ENCODE measurements around the gene C3orf85. TPM values are rescaled to one million over a fixed set of nuclear protein-coding genes. Genes with fewer than 3 reads are reported as not detected.

C3orf85 gene
- total RNA-seq, 1 donor: not detected

- TF ChIP-seq CTCF (IDR thresholded peaks at IDR 0.05; ENCODE audit: insufficient read depth, low read length): no peak
- no peak for DNase-seq (ENCODE audit: low read depth)
Measured at GRCh38 chr3:109165905-109166304, 29.4 kb downstream of the C3orf85 start.

DNA sequence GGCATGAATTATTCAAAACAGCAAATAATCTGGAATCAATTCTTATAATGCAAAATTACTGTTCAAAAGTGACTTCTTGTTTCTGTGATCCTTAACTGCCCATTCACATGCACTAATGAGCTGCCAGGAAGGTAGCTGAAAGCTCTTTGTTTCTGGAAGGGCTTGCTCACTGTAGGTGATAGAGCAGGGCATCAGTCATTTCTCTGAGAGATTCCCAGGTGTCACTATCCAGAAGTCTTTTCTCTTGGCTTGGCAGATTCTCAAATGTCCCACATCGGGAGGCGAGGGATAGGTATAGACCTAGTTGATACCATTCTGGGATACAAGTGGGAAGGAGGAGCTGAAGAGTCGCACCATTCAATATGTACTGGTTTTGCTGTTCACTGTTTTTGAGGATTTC, 35.0 kb downstream of the C3orf85 start:
- TF ChIP-seq CTCF (IDR thresholded peaks at IDR 0.05; ENCODE audit: insufficient read depth, low read length): no peak
- no peak for DNase-seq (ENCODE audit: low read depth)
- H3K4me3 ChIP-seq (ENCODE audit: low read depth, low read length): no peak overlapping the region

More at GRCh38 chr3:109165905-109166304, 29.4 kb downstream of the C3orf85 start:
- no peak overlapping the region for H3K4me3 ChIP-seq (ENCODE audit: low read depth, low read length)

GRCh38 chr3:109175411-109175810, 38.9 kb downstream of the C3orf85 start:
- no peak for TF ChIP-seq CTCF (IDR thresholded peaks at IDR 0.05; ENCODE audit: insufficient read depth, low read length)
- no peak for DNase-seq (ENCODE audit: low read depth)

GRCh38 chr3:109176726-109177125, 40.2 kb downstream of the C3orf85 start:
- H3K4me3 ChIP-seq (ENCODE audit: low read depth, low read length): no peak overlapping the region
- DNase-seq (ENCODE audit: low read depth): no peak
- TF ChIP-seq CTCF (IDR thresholded peaks at IDR 0.05; ENCODE audit: insufficient read depth, low read length): no peak

More at GRCh38 chr3:109175411-109175810, 38.9 kb downstream of the C3orf85 start:
- no peak overlapping the region for H3K4me3 ChIP-seq (ENCODE audit: low read depth, low read length)

GRCh38 chr3:109177908-109178307, 41.4 kb downstream of the C3orf85 start:
- no peak overlapping the region for H3K4me3 ChIP-seq (ENCODE audit: low read depth, low read length)
- DNase-seq (ENCODE audit: low read depth): no peak
- TF ChIP-seq CTCF (IDR thresholded peaks at IDR 0.05; ENCODE audit: insufficient read depth, low read length): no peak

- DNase-seq (ENCODE audit: low read depth): no peak
- no peak for TF ChIP-seq CTCF (IDR thresholded peaks at IDR 0.05; ENCODE audit: insufficient read depth, low read length)
- H3K4me3 ChIP-seq (ENCODE audit: low read depth, low read length): no peak overlapping the region
Measured at GRCh38 chr3:109178708-109179107, 42.2 kb downstream of the C3orf85 start.

DNA sequence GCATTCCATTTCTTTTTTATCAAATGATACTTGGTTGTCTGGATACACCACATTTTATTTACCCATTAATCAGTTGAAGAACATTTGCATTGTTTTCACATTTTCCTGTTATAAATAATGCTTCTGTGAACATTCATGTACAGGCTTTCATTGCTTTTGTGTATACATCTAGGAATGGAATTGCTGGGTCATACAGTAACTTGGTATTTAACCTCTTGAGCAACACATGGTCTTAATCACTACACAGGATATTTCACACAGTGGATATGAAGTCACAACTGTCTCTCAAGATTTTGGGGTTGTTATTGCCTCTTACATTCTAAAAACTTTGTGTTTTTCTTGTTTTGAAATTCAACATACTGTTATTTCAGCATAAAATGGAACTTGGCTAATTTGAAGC, 48.2 kb downstream of the C3orf85 start:
- no peak for TF ChIP-seq CTCF (IDR thresholded peaks at IDR 0.05; ENCODE audit: insufficient read depth, low read length)
- no peak for DNase-seq (ENCODE audit: low read depth)
- H3K4me3 ChIP-seq (ENCODE audit: low read depth, low read length): no peak overlapping the region

Measured in fibroblast of the aortic adventitia (primary cell).